ENCODE measurements around the gene ZAP70. TPM values are rescaled to one million over a fixed set of nuclear protein-coding genes. Genes with fewer than 3 reads are reported as not detected.

Gene ZAP70
- total RNA-seq, 1 experiment from 2014 or later: 1.8 TPM

- no peak for DNase-seq (ENCODE audit: low spot score)
These were observed 19.3 kb downstream of the ZAP70 start for GRCh38 chr2:97732436-97733340.

GRCh38 chr2:97733341-97734035 is 20.1 kb downstream of the ZAP70 start:
- no peak for DNase-seq (ENCODE audit: low spot score)

- no peak for DNase-seq (ENCODE audit: low spot score)
These were observed 21.0 kb downstream of the ZAP70 start for GRCh38 chr2:97734061-97735051.

- no peak for DNase-seq (ENCODE audit: low spot score)
These were observed 21.8 kb downstream of the ZAP70 start for GRCh38 chr2:97735161-97735561.

DNA sequence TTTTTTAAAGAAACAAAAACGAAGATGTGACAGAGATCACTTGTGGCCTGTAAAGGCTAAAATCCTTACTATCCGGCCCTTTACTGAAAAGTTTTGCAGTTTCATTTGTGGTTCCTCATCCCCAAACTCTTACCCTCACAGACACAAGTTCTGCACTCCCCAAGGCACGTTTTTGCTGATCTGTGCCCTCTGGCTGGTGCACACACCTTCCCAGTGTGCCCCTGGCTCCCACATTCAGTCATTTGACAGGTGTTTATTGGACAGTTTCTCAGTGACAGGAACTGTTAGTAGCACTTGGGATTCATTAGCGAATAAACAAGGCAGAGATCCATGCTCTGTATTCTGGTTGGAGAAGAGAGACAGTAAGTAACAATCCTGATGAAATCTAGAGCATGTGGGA is 22.8 kb downstream of the ZAP70 start:
- no peak for DNase-seq (ENCODE audit: low spot score)

DNA sequence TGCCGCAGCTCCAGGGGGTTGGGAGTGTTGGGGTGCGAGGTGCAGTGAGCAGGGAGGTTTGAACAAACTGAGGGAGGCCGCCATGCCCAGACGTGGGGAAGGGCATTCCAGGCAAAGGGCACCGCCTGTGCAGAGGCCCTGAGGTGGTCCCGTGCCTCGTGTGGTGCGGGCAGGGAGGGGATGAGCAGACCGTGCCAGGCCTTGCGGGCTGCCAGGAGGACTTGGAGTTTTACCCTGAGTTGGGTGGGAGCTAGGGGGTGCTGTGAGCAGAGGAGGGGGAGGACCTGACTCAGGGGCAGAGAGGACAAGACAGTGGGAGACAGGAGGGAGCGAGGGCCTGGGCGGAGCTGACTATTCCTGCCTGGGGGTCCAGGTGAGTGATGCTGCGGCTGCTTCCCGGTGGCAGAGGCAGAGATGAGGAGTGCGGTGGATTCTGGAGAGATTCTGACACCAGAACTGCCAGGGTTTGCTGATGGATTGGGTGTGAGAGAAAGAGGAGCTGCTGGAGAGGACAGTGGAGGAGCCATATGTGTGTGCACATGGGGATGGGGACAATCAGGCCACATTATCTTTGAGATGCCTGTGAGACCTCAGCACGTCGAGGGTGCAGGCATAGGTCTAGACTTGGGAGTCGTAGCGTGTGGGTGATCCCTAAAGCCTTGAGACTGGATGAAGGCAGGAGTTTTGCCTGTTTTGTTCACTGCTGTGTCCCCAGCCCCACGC is 23.4 kb downstream of the ZAP70 start:
- no peak for DNase-seq (ENCODE audit: low spot score)

DNA sequence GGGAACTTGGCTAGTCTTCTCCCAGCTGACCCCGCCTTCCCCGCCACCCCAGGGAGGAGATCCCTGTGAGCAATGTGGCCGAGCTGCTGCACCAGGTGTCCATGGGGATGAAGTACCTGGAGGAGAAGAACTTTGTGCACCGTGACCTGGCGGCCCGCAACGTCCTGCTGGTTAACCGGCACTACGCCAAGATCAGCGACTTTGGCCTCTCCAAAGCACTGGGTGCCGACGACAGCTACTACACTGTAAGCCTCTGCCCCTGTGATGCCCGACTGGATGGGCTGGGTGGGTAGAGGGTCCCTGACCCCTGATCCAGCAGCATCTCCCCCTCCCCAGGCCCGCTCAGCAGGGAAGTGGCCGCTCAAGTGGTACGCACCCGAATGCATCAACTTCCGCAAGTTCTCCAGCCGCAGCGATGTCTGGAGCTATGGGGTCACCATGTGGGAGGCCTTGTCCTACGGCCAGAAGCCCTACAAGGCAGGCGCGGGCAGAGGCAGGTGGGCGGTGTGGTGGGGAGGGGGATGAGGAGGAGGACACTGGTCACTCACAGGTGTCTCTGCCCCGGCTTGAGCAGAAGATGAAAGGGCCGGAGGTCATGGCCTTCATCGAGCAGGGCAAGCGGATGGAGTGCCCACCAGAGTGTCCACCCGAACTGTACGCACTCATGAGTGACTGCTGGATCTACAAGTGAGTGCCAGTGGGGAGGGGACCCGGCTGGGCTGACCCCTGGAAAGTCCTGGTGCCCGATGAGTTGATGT is 24.2 kb downstream of the ZAP70 start:
- DNase-seq (ENCODE audit: low spot score): no peak

DNA sequence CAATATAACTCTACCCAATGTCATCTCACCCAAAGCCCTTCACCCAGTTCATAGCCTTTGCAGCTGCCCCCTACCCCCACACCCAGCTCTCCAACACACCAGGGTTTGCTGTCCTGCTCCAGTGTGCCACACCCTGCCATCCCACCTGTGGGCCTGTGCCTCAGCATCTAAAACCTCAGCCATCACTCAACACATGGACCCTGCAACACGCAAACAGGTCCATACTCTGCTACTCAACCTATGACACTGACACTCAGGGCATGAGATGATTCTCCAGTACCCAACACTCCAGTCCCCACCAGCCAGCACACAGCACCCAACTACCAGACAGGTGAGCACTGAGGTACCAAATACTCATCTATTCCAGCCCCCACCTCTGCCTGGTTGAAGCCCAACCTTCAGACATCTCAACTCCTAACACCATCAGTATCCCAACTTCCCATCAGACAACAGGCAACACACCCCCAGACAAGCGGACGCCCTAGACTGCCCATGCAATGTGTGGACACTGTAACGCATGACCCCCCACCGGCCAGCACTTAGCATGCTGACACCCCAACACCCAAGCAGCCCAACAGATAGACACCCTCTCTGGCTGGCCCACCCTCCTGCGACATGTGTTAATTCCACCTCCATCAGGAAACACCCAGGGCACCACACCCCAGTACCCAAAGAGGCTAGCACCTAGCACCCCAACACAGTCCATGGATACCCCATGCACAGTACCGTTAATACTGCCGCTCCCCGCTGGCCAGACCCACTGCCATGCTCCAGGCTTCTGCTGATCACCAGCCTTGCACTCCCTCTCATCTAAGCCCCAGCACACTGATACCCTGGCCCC is 25.0 kb downstream of the ZAP70 start:
- DNase-seq (ENCODE audit: low spot score): no peak

DNA sequence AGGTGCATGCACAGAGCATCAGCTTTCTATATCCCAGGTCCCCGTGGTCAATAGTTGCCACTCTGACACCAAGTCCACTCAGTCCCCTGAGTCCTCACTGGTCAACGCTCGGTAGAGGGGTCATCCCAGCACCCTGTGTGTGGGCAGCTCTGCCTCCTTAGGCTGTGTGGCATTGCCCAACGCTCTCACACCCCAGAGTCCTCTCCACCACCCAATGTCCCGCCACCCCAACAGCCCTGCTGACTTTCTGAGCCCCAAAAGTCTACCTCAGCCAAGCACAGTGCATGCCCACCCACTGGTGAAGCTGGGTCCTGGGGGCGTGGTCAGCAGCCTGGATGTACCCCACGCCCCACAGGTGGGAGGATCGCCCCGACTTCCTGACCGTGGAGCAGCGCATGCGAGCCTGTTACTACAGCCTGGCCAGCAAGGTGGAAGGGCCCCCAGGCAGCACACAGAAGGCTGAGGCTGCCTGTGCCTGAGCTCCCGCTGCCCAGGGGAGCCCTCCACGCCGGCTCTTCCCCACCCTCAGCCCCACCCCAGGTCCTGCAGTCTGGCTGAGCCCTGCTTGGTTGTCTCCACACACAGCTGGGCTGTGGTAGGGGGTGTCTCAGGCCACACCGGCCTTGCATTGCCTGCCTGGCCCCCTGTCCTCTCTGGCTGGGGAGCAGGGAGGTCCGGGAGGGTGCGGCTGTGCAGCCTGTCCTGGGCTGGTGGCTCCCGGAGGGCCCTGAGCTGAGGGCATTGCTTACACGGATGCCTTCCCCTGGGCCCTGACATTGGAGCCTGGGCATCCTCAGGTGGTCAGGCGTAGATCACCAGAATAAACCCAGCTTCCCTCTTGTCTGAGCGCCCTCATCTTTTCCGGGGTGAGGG is 25.9 kb downstream of the ZAP70 start:
- DNase-seq (ENCODE audit: low spot score): no peak

GRCh38 chr2:97739893-97740245 is 26.5 kb downstream of the ZAP70 start:
- no peak for DNase-seq (ENCODE audit: low spot score)

DNA sequence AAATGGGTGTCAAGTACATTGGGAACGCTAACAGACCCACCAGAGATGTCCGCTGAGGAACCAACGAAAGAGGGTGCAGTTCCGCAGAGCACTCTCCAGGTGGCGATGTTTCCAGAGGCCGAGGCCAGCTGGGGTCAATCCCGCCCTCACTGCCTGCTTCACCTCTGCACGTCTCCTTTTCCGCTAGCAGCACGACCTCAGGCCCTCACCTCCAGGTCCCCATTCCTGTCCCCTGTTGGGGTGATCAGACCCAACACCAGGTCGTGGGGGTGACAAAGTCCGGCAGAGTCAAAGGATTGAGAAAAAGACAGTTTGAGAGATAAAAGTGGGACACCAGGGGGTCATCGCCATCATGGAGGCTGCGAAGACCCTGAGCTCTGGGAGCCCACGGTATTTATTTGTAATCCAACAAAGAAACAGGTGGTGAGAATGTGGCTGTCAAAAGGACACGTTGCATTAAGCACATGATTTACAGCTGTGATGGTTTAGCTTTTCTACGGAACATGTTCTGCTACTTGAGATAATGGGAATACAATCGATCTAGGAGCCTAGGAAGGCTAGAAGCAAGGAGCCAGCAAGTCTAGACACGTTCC is 27.3 kb downstream of the ZAP70 start:
- peak; percentile 57 for DNase-seq (ENCODE audit: low spot score)

GRCh38 chr2:97741251-97741650 is 27.9 kb downstream of the ZAP70 start:
- DNase-seq (ENCODE audit: low spot score): no peak

DNA sequence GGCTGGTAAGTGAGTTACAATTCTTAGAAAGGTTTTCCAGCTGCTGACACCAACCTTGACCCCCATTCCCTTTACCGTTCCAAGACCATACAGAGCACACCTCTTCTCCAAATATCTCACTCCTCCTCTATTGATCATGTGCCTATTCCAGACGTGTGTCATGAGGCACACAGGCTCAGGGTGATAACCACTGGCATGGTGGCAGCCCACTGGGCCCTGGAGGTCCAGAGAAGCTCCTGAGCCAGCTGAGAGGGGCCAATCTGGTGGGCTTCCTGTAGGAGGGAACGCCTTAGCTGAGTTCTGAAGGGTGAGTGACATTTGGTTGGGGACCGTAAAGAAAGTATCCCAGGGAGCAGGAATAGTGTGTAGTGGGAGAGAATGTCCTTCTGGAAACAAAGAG is 28.3 kb downstream of the ZAP70 start:
- DNase-seq (ENCODE audit: low spot score): no peak

DNA sequence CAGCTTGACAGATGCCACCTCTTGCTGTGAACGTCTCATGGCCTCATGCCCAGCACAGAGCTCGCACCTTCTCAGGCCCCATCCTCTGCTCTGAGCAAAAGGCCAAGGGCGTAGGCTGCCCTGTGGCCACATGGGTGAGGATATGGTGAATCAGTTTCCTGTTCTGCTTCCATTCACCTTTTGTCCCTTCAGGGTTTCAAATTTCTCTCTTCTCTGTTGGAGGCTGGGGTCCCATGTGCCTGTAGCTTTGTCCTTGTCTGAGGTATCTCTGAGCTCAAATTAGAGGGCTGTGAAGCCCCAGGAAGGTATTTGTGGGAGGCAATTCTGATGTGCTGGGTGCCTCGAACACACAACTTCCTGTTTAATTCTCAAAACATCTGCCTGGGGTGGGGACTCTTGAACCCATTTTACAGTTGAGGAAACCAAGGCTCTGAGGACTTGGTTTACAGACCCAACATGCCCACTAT is 29.0 kb downstream of the ZAP70 start:
- no peak for DNase-seq (ENCODE audit: low spot score)

DNA sequence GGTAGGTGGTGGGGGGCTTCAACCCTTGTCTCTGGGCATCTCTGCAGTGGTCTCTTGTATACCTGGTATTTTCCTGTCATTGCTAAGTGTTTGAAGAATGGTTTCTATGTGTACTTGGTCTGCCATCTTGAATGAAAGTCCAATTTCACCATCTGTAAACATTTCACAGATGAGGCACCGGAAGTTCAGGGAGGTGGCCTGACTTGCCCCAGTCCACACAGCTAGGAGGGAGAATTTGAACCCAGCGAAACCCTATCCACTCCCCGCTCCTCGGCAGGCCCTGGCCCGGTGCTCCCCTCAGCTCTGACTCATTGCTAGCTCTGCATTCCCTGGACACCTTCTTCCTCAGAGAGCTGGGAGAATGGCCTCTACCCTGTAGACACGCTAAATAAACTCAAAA is 30.5 kb downstream of the ZAP70 start:
- no peak for DNase-seq (ENCODE audit: low spot score)

DNA sequence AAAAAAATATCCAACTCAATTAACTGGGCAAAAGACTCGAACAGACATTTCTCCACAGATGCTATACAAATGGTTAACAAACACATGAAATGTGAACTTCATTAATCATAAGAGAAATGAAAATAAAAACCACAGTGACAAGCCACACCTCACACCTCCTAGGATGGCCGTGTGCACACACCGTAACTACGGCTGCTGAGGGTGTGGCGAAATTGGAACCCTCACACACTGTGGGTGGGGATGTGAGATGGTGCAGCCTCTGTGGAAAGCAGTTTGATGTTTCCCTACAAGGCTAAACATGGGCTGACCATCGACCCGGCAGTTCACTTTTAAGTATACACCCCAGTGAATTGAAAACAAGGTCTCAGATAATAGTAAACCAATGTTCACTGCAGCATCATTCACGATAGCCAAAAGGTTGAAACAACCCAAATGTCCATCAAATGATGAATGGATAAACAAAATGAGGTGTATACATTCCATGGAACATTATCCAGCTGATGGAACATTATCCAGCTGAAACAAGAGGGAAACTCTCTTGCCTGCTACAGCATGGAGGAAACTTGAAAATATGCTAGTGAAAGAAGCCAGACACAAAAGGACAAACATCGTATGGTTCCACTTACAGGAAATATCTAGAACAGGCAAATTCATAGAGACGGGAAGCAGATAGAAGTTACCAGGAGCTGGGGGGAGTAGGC is 32.2 kb downstream of the ZAP70 start:
- DNase-seq (ENCODE audit: low spot score): no peak

DNA sequence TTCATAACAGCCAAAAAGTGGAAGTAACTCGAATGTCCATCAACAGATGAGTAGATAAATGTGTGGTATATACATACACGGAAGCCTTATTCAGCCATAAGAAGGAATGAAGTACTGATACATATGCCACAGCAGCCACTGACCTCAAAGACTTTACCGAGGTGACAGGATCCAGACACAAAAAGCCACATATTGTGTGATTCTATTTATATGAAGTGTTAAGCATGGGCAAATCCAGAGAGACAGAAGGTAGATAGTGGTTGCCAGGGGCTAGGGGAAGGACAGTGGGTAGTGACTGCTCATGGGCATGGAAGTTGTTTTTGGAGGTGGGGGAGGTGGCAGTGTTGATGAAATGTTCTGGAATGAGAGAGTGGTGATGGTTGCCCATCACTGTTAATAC is 33.9 kb downstream of the ZAP70 start:
- no peak for DNase-seq (ENCODE audit: low spot score)
